ENCODE data around the gene SMIM5. TPM values are rescaled to one million over a fixed set of nuclear protein-coding genes. Genes with fewer than 3 reads are reported as not detected.

The SMIM5 gene
- total RNA-seq, 1 experiment from 2014 or later = 0.20 TPM

GRCh38 chr17:75603123-75603522, 30.1 kb upstream of the SMIM5 start:
- Histone ChIP-seq H3K27me3 (replicated peaks; ENCODE audit: control insufficient read depth, insufficient read depth, low read length) (no peaks in the 10 kb centered on the region), H3K4me3 (ENCODE audit: low read depth, low read length) (no peak overlapping the region), H3K36me3 (ENCODE audit: control insufficient read depth, insufficient read depth, low read length) (no peaks in the 10 kb centered on the region), H3K9me3 (no peaks in the 10 kb centered on the region), H3K4me1 (0 out of 2 replicates have a peak, but pooled peaks cover 4% of the 10 kb centered on the region)
- Mint-ChIP-seq H3K27ac (ENCODE audit: unreplicated experiment) (no peak overlapping the region), H3K36me3 (ENCODE audit: insufficient read depth, unreplicated experiment) (no peaks in the 10 kb centered on the region), H3K4me3 (ENCODE audit: unreplicated experiment) (no peak overlapping the region), H3K27me3 (ENCODE audit: insufficient read depth, unreplicated experiment) (no peaks in the 10 kb centered on the region), H3K9me3 (ENCODE audit: unreplicated experiment) (no peaks in the 10 kb centered on the region), H3K4me1 (ENCODE audit: low read depth, unreplicated experiment) (peaks cover 7% of the 10 kb centered on the region)
- CTCF ChIA-PET = interaction anchor here (0.6 to 3.5 kb wide), 3 partner anchors 30 to 1062 kb away, joined by 3 to 23 read pairs (median 4); partner anchors contain the start of gene SMIM5
- POLR2A ChIA-PET = no interaction called here
- no TSS peak for BruUV-seq (replicated peaks)
- no peak for TF ChIP-seq CTCF (IDR thresholded peaks at IDR 0.05; ENCODE audit: insufficient read depth in 1 of 2, low read depth in 1 of 2, low read length in 1 of 2, severe bottlenecking in 1 of 2, unreplicated experiment in 1 of 2)
- no peak for DNase-seq
- intact Hi-C loops (cut with micrococcal nuclease; ENCODE audit: unreplicated experiment) = no loop called here

- H3K9me3 ChIP-seq = no peaks in the 10 kb centered on the region
- peaks cover 7% of the 10 kb centered on the region for H3K4me1 Mint-ChIP-seq (ENCODE audit: low read depth, unreplicated experiment)
- no TSS peak for BruUV-seq (replicated peaks)
- CTCF ChIA-PET = interaction anchor here (0.6 to 3.5 kb wide), 4 partner anchors 17 to 211 kb away, joined by 3 to 23 read pairs (median 4); partner anchors contain the start of gene SMIM5
- 0 out of 2 replicates have a peak, but pooled peaks cover 4% of the 10 kb centered on the region for H3K4me1 ChIP-seq
- no peaks in the 10 kb centered on the region for H3K9me3 Mint-ChIP-seq (ENCODE audit: unreplicated experiment)
- intact Hi-C loops (cut with micrococcal nuclease; ENCODE audit: unreplicated experiment) = no loop called here
- H3K4me3 ChIP-seq (ENCODE audit: low read depth, low read length) = no peak overlapping the region
- POLR2A ChIA-PET = no interaction called here
- H3K36me3 Mint-ChIP-seq (ENCODE audit: insufficient read depth, unreplicated experiment) = no peaks in the 10 kb centered on the region
- H3K27me3 Mint-ChIP-seq (ENCODE audit: insufficient read depth, unreplicated experiment) = no peaks in the 10 kb centered on the region
- no peaks in the 10 kb centered on the region for H3K36me3 ChIP-seq (ENCODE audit: control insufficient read depth, insufficient read depth, low read length)
- TF ChIP-seq CTCF (IDR thresholded peaks at IDR 0.05; ENCODE audit: insufficient read depth in 1 of 2, low read depth in 1 of 2, low read length in 1 of 2, severe bottlenecking in 1 of 2, unreplicated experiment in 1 of 2) = no peak
- DNase-seq = no peak
- no peak overlapping the region for H3K27ac Mint-ChIP-seq (ENCODE audit: unreplicated experiment)
- H3K4me3 Mint-ChIP-seq (ENCODE audit: unreplicated experiment) = no peak overlapping the region
- no peaks in the 10 kb centered on the region for H3K27me3 ChIP-seq (replicated peaks; ENCODE audit: control insufficient read depth, insufficient read depth, low read length)
These were observed 29.1 kb upstream of the SMIM5 start for GRCh38 chr17:75604034-75604695.

GRCh38 chr17:75605790-75606189, 27.4 kb upstream of the SMIM5 start:
- Histone ChIP-seq H3K4me3 (ENCODE audit: low read depth, low read length) (no peak overlapping the region), H3K27me3 (replicated peaks; ENCODE audit: control insufficient read depth, insufficient read depth, low read length) (no peaks in the 10 kb centered on the region), H3K36me3 (ENCODE audit: control insufficient read depth, insufficient read depth, low read length) (no peaks in the 10 kb centered on the region), H3K4me1 (peaks cover 15% of the 10 kb centered on the region), H3K9me3 (no peaks in the 10 kb centered on the region)
- Mint-ChIP-seq H3K27me3 (ENCODE audit: insufficient read depth, unreplicated experiment) (no peaks in the 10 kb centered on the region), H3K4me3 (ENCODE audit: unreplicated experiment) (no peak overlapping the region), H3K4me1 (ENCODE audit: low read depth, unreplicated experiment) (peaks cover 14% of the 10 kb centered on the region), H3K9me3 (ENCODE audit: unreplicated experiment) (no peaks in the 10 kb centered on the region), H3K27ac (ENCODE audit: unreplicated experiment) (no peak overlapping the region), H3K36me3 (ENCODE audit: insufficient read depth, unreplicated experiment) (no peaks in the 10 kb centered on the region)
- ChIA-PET CTCF (no interaction called here), POLR2A (interaction anchor here (1.0 kb wide), 1 partner anchor 61 kb away, joined by 3 read pairs; the partner anchor contains the start of genes RECQL5 and SAP30BP)
- no peak for TF ChIP-seq CTCF (IDR thresholded peaks at IDR 0.05; ENCODE audit: insufficient read depth in 1 of 2, low read depth in 1 of 2, low read length in 1 of 2, severe bottlenecking in 1 of 2, unreplicated experiment in 1 of 2)
- intact Hi-C loops (cut with micrococcal nuclease; ENCODE audit: unreplicated experiment) = no loop called here
- no TSS peak for BruUV-seq (replicated peaks)
- no peak for DNase-seq
